Pons (tissue), 1 donor: Measurements from ENCODE around the gene C10orf90.

Experiments used
- DNase-seq: peaks from one replicate; pipeline ENCODE4 v3.0.0-alpha.2; 2016; ENCODE audit warnings: low spot score

C10orf90 gene

GRCh38 chr10:126634911-126635310 lies 35.6 kb downstream of the C10orf90 start:
- DNase-seq: no peak

- DNase-seq: no peak
Observed at GRCh38 chr10:126634347-126634746, 36.1 kb downstream of the C10orf90 start.

GRCh38 chr10:126632705-126633104 lies 37.8 kb downstream of the C10orf90 start:
- no peak for DNase-seq

- no peak for DNase-seq
Observed at GRCh38 chr10:126629925-126630624, 40.4 kb downstream of the C10orf90 start.

GRCh38 chr10:126628746-126629145 lies 41.7 kb downstream of the C10orf90 start:
- peak; percentile 99 for DNase-seq

GRCh38 chr10:126621846-126622245 lies 48.6 kb downstream of the C10orf90 start:
- no peak for DNase-seq

GRCh38 chr10:126618466-126618865 lies 52.0 kb downstream of the C10orf90 start:
- no peak for DNase-seq

- no peak for DNase-seq
Observed at GRCh38 chr10:126617733-126618132, 52.8 kb downstream of the C10orf90 start.

GRCh38 chr10:126617208-126617607 lies 53.3 kb downstream of the C10orf90 start:
- DNase-seq: no peak

- DNase-seq: no peak
Observed at GRCh38 chr10:126616737-126617136, 53.8 kb downstream of the C10orf90 start.

GRCh38 chr10:126611303-126611702 lies 59.2 kb downstream of the C10orf90 start:
- no peak for DNase-seq

- peak; percentile 73 for DNase-seq
Observed at GRCh38 chr10:126609566-126609965, 60.9 kb downstream of the C10orf90 start.

GRCh38 chr10:126599949-126600682 lies 70.4 kb downstream of the C10orf90 start:
- no peak for DNase-seq

- DNase-seq: peak; percentile 78
Observed at GRCh38 chr10:126598009-126598408, 72.5 kb downstream of the C10orf90 start.

- no peak for DNase-seq
Observed at GRCh38 chr10:126597211-126597610, 73.3 kb downstream of the C10orf90 start.

GRCh38 chr10:126596472-126597016 lies 73.9 kb downstream of the C10orf90 start:
- DNase-seq: no peak

GRCh38 chr10:126595160-126595559 lies 75.3 kb downstream of the C10orf90 start:
- peak; percentile 74 for DNase-seq

- no peak for DNase-seq
Observed at GRCh38 chr10:126593968-126594701, 76.4 kb downstream of the C10orf90 start.

GRCh38 chr10:126592901-126593300 lies 77.6 kb downstream of the C10orf90 start:
- DNase-seq: no peak

GRCh38 chr10:126588024-126588423 lies 82.5 kb downstream of the C10orf90 start:
- no peak for DNase-seq

GRCh38 chr10:126586878-126587277 lies 83.6 kb downstream of the C10orf90 start:
- DNase-seq: no peak

- DNase-seq: no peak
Observed at GRCh38 chr10:126586128-126586527, 84.4 kb downstream of the C10orf90 start.
